ENCODE measurements around the gene ZNF565.

- TF ChIP-seq TCF4 (CRISPR knock-in tag; IDR thresholded peaks at IDR 0.05; ENCODE audit: borderline replicate concordance) (no peak), CREB5 (CRISPR knock-in tag; IDR thresholded peaks at IDR 0.05; ENCODE audit: low read depth) (no peak), PPARA (CRISPR knock-in tag; IDR thresholded peaks at IDR 0.05; ENCODE audit: borderline replicate concordance) (no peak), PATZ1 (CRISPR knock-in tag; IDR thresholded peaks at IDR 0.05; ENCODE audit: borderline replicate concordance) (no peak), GLIS3 (CRISPR knock-in tag; IDR thresholded peaks at IDR 0.05) (no peak), RARB (CRISPR knock-in tag; IDR thresholded peaks at IDR 0.05) (no peak)
These were observed 41.6 kb upstream of the ZNF565 start for GRCh38 chr19:36256064-36256463.
